ENCODE data around the gene PDZRN3.

PDZRN3 gene

DNA sequence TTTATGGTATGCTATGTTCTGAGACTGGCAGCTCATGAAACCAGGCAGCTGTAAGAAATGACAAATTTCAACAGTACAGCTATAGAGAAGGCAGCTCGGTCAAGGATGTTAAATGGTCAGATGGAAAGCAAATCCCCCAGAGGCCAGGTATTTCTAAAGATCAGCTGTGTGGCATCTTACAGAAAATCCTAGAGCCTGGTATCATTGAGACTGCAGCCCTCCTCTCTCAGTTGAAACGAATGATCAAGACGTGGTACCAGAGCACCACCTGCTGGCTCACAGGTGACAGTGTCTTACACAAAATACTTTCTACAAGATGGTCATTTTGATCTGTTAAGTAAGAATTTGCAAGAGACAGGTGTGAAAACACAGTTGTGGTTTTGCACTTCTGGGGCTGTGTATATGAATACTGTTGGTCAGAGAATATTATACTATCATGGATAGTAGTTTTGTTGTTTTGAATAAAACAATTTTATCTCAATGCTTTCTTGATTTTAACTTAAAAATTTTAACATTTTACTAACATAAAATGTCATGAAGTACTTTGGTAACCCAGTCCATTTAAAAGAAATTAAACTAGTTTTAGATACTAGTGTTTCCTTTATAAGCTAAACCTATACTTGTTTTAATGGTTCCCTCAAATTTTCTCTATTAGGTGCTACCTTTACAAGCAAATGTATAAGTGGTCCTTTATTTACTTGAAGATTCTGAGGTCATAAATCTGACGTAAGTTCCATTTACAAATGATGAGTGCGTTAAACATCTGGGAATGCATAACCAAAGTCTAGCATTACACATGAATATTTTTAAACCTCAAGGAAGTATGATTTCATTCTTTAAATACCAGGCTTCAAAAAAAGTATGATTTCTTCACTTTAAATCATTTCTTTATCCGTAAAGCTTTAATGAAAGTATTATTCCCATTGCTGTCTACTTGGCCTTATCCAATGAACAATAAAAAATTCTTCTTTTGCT lies 121.8 kb downstream of the PDZRN3 start:
- ATAC-seq (ENCODE audit: low read depth) (peak; percentile 78), DNase-seq (ENCODE audit: low spot score) (no peak)
- H3K27ac ChIP-seq (ENCODE audit: poor library complexity, severe bottlenecking), result no peak overlapping the region
- H3K4me3 ChIP-seq (ENCODE audit: severe bottlenecking), result no peak overlapping the region
- H3K36me3 ChIP-seq (ENCODE audit: low read depth), result no peaks in the 10 kb centered on the region
- H3K4me1 ChIP-seq (ENCODE audit: insufficient read depth, poor library complexity, severe bottlenecking), result no peaks in the 10 kb centered on the region
- H3K9me3 ChIP-seq (ENCODE audit: severe bottlenecking), result no peaks in the 10 kb centered on the region
- no peaks in the 10 kb centered on the region for H3K27me3 ChIP-seq (ENCODE audit: insufficient read depth, poor library complexity, severe bottlenecking)
- TF ChIP-seq, protein P1, sequence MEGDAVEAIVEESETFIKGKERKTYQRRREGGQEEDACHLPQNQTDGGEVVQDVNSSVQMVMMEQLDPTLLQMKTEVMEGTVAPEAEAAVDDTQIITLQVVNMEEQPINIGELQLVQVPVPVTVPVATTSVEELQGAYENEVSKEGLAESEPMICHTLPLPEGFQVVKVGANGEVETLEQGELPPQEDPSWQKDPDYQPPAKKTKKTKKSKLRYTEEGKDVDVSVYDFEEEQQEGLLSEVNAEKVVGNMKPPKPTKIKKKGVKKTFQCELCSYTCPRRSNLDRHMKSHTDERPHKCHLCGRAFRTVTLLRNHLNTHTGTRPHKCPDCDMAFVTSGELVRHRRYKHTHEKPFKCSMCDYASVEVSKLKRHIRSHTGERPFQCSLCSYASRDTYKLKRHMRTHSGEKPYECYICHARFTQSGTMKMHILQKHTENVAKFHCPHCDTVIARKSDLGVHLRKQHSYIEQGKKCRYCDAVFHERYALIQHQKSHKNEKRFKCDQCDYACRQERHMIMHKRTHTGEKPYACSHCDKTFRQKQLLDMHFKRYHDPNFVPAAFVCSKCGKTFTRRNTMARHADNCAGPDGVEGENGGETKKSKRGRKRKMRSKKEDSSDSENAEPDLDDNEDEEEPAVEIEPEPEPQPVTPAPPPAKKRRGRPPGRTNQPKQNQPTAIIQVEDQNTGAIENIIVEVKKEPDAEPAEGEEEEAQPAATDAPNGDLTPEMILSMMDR (IDR thresholded peaks at IDR 0.05; ENCODE audit: poor library complexity, severe bottlenecking), result peak; percentile 84

DNA sequence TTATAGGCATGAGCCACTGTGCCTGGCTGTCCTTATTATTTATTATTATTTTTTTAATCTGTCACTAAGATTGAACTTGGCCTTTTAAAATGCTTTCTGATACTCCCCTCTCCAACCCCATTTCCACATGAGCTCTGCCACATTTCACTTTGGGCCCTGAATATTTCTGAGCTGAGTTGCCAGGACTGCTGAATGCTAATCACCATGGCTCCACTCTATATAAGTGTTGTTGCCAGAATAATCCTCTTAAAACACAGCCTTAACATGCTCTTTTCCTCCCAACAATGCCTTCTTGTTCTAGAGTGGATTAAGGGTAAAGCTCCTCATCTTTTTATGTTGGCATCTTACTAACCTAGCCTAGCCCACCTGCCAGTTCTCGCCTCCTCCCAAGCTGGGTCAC lies 124.4 kb downstream of the PDZRN3 start:
- Histone ChIP-seq H3K27ac (ENCODE audit: poor library complexity, severe bottlenecking) (no peak overlapping the region), H3K9me3 (ENCODE audit: severe bottlenecking) (no peaks in the 10 kb centered on the region), H3K36me3 (ENCODE audit: low read depth) (no peaks in the 10 kb centered on the region), H3K4me3 (ENCODE audit: severe bottlenecking) (no peak overlapping the region), H3K4me1 (ENCODE audit: insufficient read depth, poor library complexity, severe bottlenecking) (no peaks in the 10 kb centered on the region), H3K27me3 (ENCODE audit: insufficient read depth, poor library complexity, severe bottlenecking) (no peaks in the 10 kb centered on the region)
- DNase-seq (ENCODE audit: low spot score), result no peak
- ATAC-seq (ENCODE audit: low read depth), result no peak
- TF ChIP-seq, protein P1 (IDR thresholded peaks at IDR 0.05; ENCODE audit: poor library complexity, severe bottlenecking), result no peak

DNA sequence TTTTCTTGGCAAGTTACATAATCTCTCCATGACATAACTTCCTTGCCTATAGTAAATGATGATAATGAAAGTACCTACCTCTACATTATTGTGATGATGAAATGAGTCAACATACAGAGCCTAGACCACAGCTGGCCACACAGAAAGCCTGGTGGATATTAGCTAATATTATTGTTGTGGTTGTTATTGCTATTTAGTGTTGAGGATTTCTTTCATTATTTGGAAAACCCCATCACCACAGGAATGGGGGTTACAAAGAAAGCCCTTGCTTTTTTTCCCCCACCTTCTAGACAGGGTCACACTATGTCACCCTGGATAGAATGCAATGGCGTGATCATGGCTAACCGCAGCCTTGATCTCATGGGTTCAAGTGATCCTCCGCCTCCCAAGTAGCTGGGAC lies 125.0 kb downstream of the PDZRN3 start:
- H3K9me3 ChIP-seq (ENCODE audit: severe bottlenecking), result no peaks in the 10 kb centered on the region
- H3K4me3 ChIP-seq (ENCODE audit: severe bottlenecking), result no peak overlapping the region
- H3K36me3 ChIP-seq (ENCODE audit: low read depth), result no peaks in the 10 kb centered on the region
- ATAC-seq (ENCODE audit: low read depth) (no peak), DNase-seq (ENCODE audit: low spot score) (no peak)
- no peaks in the 10 kb centered on the region for H3K4me1 ChIP-seq (ENCODE audit: insufficient read depth, poor library complexity, severe bottlenecking)
- H3K27me3 ChIP-seq (ENCODE audit: insufficient read depth, poor library complexity, severe bottlenecking), result no peaks in the 10 kb centered on the region
- H3K27ac ChIP-seq (ENCODE audit: poor library complexity, severe bottlenecking), result no peak overlapping the region
- TF ChIP-seq, protein P1 (IDR thresholded peaks at IDR 0.05; ENCODE audit: poor library complexity, severe bottlenecking), result no peak

DNA sequence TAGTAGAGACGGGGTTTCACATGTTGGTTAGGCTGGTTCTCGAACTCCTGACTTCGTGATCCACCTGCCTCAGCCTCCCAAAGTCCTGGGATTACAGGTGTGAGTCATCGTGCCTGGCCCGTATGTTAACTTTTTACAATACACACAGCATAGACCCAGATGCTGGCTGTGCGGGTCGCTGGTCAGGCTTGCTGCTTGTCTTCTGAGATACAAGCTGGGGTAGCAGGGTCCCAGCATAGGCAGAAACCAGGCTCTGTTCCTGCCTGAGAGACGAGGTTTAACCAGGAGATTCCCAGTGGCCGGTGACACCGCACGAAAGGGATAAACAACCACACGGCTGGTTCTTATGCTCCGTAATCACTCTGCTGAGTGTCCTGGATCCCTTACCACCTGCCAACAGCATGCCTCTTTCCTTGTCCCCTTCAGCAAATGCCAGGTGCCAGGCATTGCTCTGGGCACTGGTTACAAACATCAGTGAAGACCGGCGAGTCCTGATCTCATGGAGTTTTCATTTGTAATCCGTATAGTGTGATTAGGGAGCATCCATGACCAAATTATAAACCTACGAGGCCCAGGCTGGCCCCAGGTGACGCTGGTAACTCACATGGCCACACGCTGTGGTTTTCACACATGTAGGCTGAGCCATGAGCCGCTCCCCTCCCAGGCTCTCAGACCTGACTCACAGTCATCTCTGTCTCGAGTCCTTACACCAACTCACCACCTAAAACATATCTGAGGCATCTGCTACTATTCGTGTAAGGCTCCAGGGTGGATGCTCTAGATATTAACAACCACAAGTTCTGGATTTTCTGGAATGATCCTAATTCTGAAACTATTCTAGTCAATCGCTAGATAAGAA lies 125.7 kb downstream of the PDZRN3 start:
- Histone ChIP-seq H3K9me3 (ENCODE audit: severe bottlenecking) (no peaks in the 10 kb centered on the region), H3K4me1 (ENCODE audit: insufficient read depth, poor library complexity, severe bottlenecking) (no peaks in the 10 kb centered on the region), H3K36me3 (ENCODE audit: low read depth) (no peaks in the 10 kb centered on the region), H3K4me3 (ENCODE audit: severe bottlenecking) (no peak overlapping the region), H3K27me3 (ENCODE audit: insufficient read depth, poor library complexity, severe bottlenecking) (no peaks in the 10 kb centered on the region), H3K27ac (ENCODE audit: poor library complexity, severe bottlenecking) (no peak overlapping the region)
- TF ChIP-seq, protein P1 (IDR thresholded peaks at IDR 0.05; ENCODE audit: poor library complexity, severe bottlenecking), result no peak
- ATAC-seq (ENCODE audit: low read depth) (no peak), DNase-seq (ENCODE audit: low spot score) (no peak)
